HCT116 (cell line): ENCODE measurements around the gene TMEFF2. TPM values are rescaled to one million over a fixed set of nuclear protein-coding genes. Genes with fewer than 3 reads are reported as not detected.
A peak's percentile ranks its signal among the peaks of the same experiment; 100 is the strongest.

ENCODE experiments used
- ATAC-seq: fragments of 200-7000 bp; cut with Tn5 transposase; 2 replicates; pipeline ENCODE4 v1.9.1; 2020; ENCODE audit warnings: mild to moderate bottlenecking, moderate library complexity
- BruUV-seq: library from RNA; stranded (reverse); fragments of 400-500 nt; replicated peaks from 2 replicates; lab custom pipeline; 2021; lab: Mats Ljungman, UMichigan
- CTCF ChIA-PET: fragments of 300-600 bp; sonication (Branson Sonifier 250); formaldehyde crosslinking; loops from one replicate; lab custom pipeline; 2021; ENCODE audit warnings: antibody characterized with exemption; lab: Charles Lee
- POLR2A ChIA-PET: fragments of 300-600, 350-600 bp; sonication (Branson Sonifier 250); formaldehyde crosslinking; loops from one replicate; lab custom pipeline; 2021; ENCODE audit warnings: antibody characterized with exemption; lab: Charles Lee
- RAD21 ChIA-PET, 2 experiments: fragments of 300-600 bp; sonication (Branson Sonifier 250); formaldehyde crosslinking; loops; one replicate each; lab custom pipeline; 2023; ENCODE audit warnings: low total read pairs in 2 of 2; ENCODE audit not compliant: uncharacterized antibody in 2 of 2, unreplicated experiment in 2 of 2, low non-redundant PET in 1 of 2; lab: Charles Lee
- DNase-seq: peaks from one replicate; pipeline ENCODE4 v3.0.0-alpha.2; 2010; ENCODE audit warnings: low read depth, low spot score
- H2AFZ ChIP-seq: fragments of 200-600 bp; shearing (Covaris generic), sonication (generic); 2 replicates; pipeline ENCODE4 v1.6.1; 2017; ENCODE audit warnings: low read depth, mixed run types, mixed read lengths, antibody characterized with exemption, low read length; ENCODE audit not compliant: poor library complexity, severe bottlenecking
- H3K27ac ChIP-seq: 2 replicates; pipeline ENCODE4 v1.5.1; 2012; ENCODE audit warnings: low read depth, low read length
- H3K27me3 ChIP-seq: fragments of 200-600 bp; sonication (generic); 2 replicates; pipeline ENCODE4 v1.6.1; 2016; ENCODE audit warnings: mixed run types, low read length, mixed read lengths; ENCODE audit not compliant: insufficient read depth
- H3K36me3 ChIP-seq, 2 experiments: fragments of 200-500 bp in 1 of 2; fragments of 200-600 bp in 1 of 2; sonication (Bioruptor generic) in 1 of 2; sonication (generic) in 1 of 2; 2 replicates each; pipeline versions ENCODE4 v1.5.1 to v1.6.1; 2014 to 2016; ENCODE audit warnings: low read length in 2 of 2, inconsistent platforms in 1 of 2, mixed read lengths in 1 of 2, mixed run types in 1 of 2; ENCODE audit not compliant: insufficient read depth in 2 of 2, control insufficient read depth in 1 of 2
- H3K4me1 ChIP-seq, 2 experiments: fragments of 200-600 bp in 1 of 2; sonication (generic) in 1 of 2; 2 replicates each; pipeline versions ENCODE4 v1.5.1 to v1.6.1; 2012 to 2017; ENCODE audit warnings: low read length in 2 of 2, inconsistent platforms in 1 of 2, mild to moderate bottlenecking in 1 of 2, mixed read lengths in 1 of 2, mixed run types in 1 of 2, moderate library complexity in 1 of 2; ENCODE audit not compliant: insufficient read depth in 2 of 2, control insufficient read depth in 1 of 2
- H3K4me2 ChIP-seq: fragments of 200-600 bp; sonication (generic); 2 replicates; pipeline ENCODE4 v1.6.1; 2017; ENCODE audit warnings: mixed run types, low read length, mixed read lengths
- H3K4me3 ChIP-seq, 2 experiments: fragments of 200-600 bp in 1 of 2; sonication (generic) in 1 of 2; replicated peaks in 1 of 2; 2 replicates each; pipeline ENCODE4 v1.5.1; 2011 to 2016; ENCODE audit warnings: low read length in 2 of 2, control low read depth in 1 of 2, low read depth in 1 of 2, mild to moderate bottlenecking in 1 of 2, mixed read lengths in 1 of 2, mixed run types in 1 of 2
- H3K79me2 ChIP-seq: fragments of 200-600 bp; sonication (generic); 2 replicates; pipeline ENCODE4 v1.6.1; 2017; ENCODE audit warnings: mild to moderate bottlenecking, mixed run types, low read length, moderate library complexity, mixed read lengths; ENCODE audit not compliant: insufficient read depth
- H3K9ac ChIP-seq: fragments of 200-600 bp; sonication (generic); 2 replicates; pipeline ENCODE4 v1.6.1; 2016; ENCODE audit warnings: low read length, mixed read lengths
- H3K9me2 ChIP-seq: fragments of 200-600 bp; sonication (generic), shearing (Covaris generic); 2 replicates; pipeline ENCODE4 v1.6.1; 2017; ENCODE audit warnings: mixed run types, mild to moderate bottlenecking, moderate library complexity; ENCODE audit not compliant: insufficient read depth
- H3K9me3 ChIP-seq, 2 experiments: fragments of 200-500 bp in 1 of 2; fragments of 200-600 bp in 1 of 2; sonication (Bioruptor generic) in 1 of 2; sonication (generic) in 1 of 2; 2 replicates each; pipeline ENCODE4 v1.6.1; 2014 to 2017; ENCODE audit warnings: low read length in 2 of 2, mixed read lengths in 2 of 2, inconsistent platforms in 1 of 2, low read depth in 1 of 2, mild to moderate bottlenecking in 1 of 2, mixed run types in 1 of 2, moderate library complexity in 1 of 2; ENCODE audit not compliant: control insufficient read depth in 1 of 2, insufficient read depth in 1 of 2
- H4K20me1 ChIP-seq: fragments of 200-600 bp; sonication (generic), shearing (Covaris generic); 2 replicates; pipeline ENCODE4 v1.6.1; 2017; ENCODE audit warnings: mixed run types, mild to moderate bottlenecking, moderate library complexity; ENCODE audit not compliant: insufficient read depth
- ATF3 ChIP-seq: IDR thresholded peaks from 2 replicates; pipeline ENCODE4 v1.6.1; 2012
- EGR1 ChIP-seq: IDR thresholded peaks from 2 replicates; pipeline ENCODE4 v1.6.1; 2012; ENCODE audit warnings: low read depth
- EZH2phosphoT487 ChIP-seq: fragments of 200-600 bp; IDR thresholded peaks from 2 replicates; pipeline ENCODE4 v1.6.1; 2018; ENCODE audit warnings: antibody characterized with exemption, borderline replicate concordance
- FOSL1 ChIP-seq: IDR thresholded peaks from 2 replicates; pipeline ENCODE4 v1.6.1; 2012; ENCODE audit warnings: low read depth
- SIN3A ChIP-seq: IDR thresholded peaks from 2 replicates; pipeline ENCODE4 v1.6.1; 2012; ENCODE audit warnings: low read depth
- SP1 ChIP-seq: IDR thresholded peaks from 2 replicates; pipeline ENCODE4 v1.6.1; 2012; ENCODE audit warnings: low read depth
- TCF7L2 ChIP-seq: IDR thresholded peaks from 2 replicates; pipeline ENCODE4 v1.7.0; 2011; ENCODE audit warnings: borderline replicate concordance, inconsistent platforms; ENCODE audit not compliant: insufficient read depth, insufficient read length; ENCODE audit errors: extremely low read depth
- YY1 ChIP-seq: IDR thresholded peaks from 2 replicates; pipeline ENCODE4 v1.6.1; 2011; ENCODE audit warnings: low read length, low read depth, moderate library complexity, mild to moderate bottlenecking; ENCODE audit not compliant: insufficient replicate concordance; ENCODE audit errors: extremely low read depth
- ZNF274 ChIP-seq: fragments of 200-500 bp; sonication (Bioruptor generic); IDR thresholded peaks from 2 replicates; pipeline ENCODE4 v1.6.1; 2014; ENCODE audit warnings: mild to moderate bottlenecking, low read depth, low read length, inconsistent platforms
- intact Hi-C: fragments of 100-400 bp; cut with micrococcal nuclease; formaldehyde crosslinking; loops from 2 replicates; pipeline ENCODE4 v1.10.0; 2022
- total RNA-seq: library from RNA; stranded (reverse); gene quantifications from one replicate; pipeline ENCODE4 v1.2.1, GENCODE V29; 2021; ENCODE audit not compliant: unreplicated experiment
- TF ChIP-seq, protein P1 (sequence below), 3 experiments: fragments of 200-600 bp in 1 of 3; sonication (generic) in 1 of 3; IDR thresholded peaks in 2 of 3; conservative IDR thresholded peaks in 1 of 3; 2 replicates each; pipeline ENCODE4 v1.5.1; 2012 to 2017; ENCODE audit warnings: low read depth in 2 of 3, low read length in 2 of 3, antibody characterized with exemption in 1 of 3, borderline replicate concordance in 1 of 3, control low read depth in 1 of 3, mild to moderate bottlenecking in 1 of 3, mixed read lengths in 1 of 3, mixed run types in 1 of 3, moderate library complexity in 1 of 3; ENCODE audit not compliant: insufficient read depth in 1 of 3

Gene TMEFF2
- total RNA-seq, 1 experiment from 2014 or later = not detected

- TF ChIP-seq TCF7L2 (no peak), ATF3 (no peak), YY1 (no peak), EZH2phosphoT487 (no peak), SIN3A (no peak), FOSL1 (no peak), ZNF274 (no peak), EGR1 (no peak), SP1 (no peak)
- TF ChIP-seq, protein P1, sequence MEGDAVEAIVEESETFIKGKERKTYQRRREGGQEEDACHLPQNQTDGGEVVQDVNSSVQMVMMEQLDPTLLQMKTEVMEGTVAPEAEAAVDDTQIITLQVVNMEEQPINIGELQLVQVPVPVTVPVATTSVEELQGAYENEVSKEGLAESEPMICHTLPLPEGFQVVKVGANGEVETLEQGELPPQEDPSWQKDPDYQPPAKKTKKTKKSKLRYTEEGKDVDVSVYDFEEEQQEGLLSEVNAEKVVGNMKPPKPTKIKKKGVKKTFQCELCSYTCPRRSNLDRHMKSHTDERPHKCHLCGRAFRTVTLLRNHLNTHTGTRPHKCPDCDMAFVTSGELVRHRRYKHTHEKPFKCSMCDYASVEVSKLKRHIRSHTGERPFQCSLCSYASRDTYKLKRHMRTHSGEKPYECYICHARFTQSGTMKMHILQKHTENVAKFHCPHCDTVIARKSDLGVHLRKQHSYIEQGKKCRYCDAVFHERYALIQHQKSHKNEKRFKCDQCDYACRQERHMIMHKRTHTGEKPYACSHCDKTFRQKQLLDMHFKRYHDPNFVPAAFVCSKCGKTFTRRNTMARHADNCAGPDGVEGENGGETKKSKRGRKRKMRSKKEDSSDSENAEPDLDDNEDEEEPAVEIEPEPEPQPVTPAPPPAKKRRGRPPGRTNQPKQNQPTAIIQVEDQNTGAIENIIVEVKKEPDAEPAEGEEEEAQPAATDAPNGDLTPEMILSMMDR (IDR thresholded peaks at IDR 0.05 in 2 of 3, conservative IDR thresholded peaks at IDR 0.05 in 1 of 3; ENCODE audit: borderline replicate concordance in 1 of 3, insufficient read depth in 1 of 3, low read depth in 2 of 3, low read length in 2 of 3) = no peak
- TF ChIP-seq, all 23 proteins: peak for 0
These were observed 284.2 kb downstream of the TMEFF2 start for GRCh38 chr2:191910518-191910917.

More at GRCh38 chr2:191910518-191910917, 284.2 kb downstream of the TMEFF2 start:
- CTCF ChIA-PET = no interaction called here
- no peaks in the 10 kb centered on the region for H3K27me3 ChIP-seq
- no peak overlapping the region for H3K27ac ChIP-seq
- H3K79me2 ChIP-seq = no peaks in the 10 kb centered on the region
- intact Hi-C loops = no loop called here
- H3K36me3 ChIP-seq = no peaks in the 10 kb centered on the region
- no peak overlapping the region for H3K4me3 ChIP-seq
- H3K9me3 ChIP-seq = no peaks in the 10 kb centered on the region
- ATAC-seq = no peak
- H3K4me1 ChIP-seq = no peaks in the 10 kb centered on the region
- POLR2A ChIA-PET = no interaction called here
- no peak for DNase-seq
- H2AFZ ChIP-seq = peak overlapping the region; percentile 58
- H3K4me2 ChIP-seq = no peak overlapping the region
- no peak overlapping the region for H3K9ac ChIP-seq
- RAD21 ChIA-PET = no interaction called here
- BruUV-seq = no TSS peak
- no peaks in the 10 kb centered on the region for H4K20me1 ChIP-seq
- H3K9me2 ChIP-seq = no peaks in the 10 kb centered on the region
